Vagina (tissue), 2 donors: Measurements from ENCODE around the gene PRPF38B.

Source experiments
- POLR2A ChIP-seq, 2 donors: fragments of 450-650 bp; IDR thresholded peaks; one replicate each; pipeline ENCODE4 v1.6.1; 2017; ENCODE audit warnings: antibody characterized with exemption in 2 of 2, mild to moderate bottlenecking in 2 of 2, moderate library complexity in 2 of 2
- POLR2AphosphoS5 ChIP-seq, 2 donors: sonication (generic); formaldehyde crosslinking; IDR thresholded peaks; one replicate each; pipeline ENCODE4 v1.9.0; 2017; ENCODE audit warnings: antibody characterized with exemption in 2 of 2, mild to moderate bottlenecking in 2 of 2, low read depth in 1 of 2; ENCODE audit not compliant: insufficient read depth in 1 of 2
- TF ChIP-seq, protein P1 (sequence below), 3 experiments: fragments of 450-650 bp in 2 of 3; fragments of 200-600 bp in 1 of 3; sonication (generic) in 1 of 3; IDR thresholded peaks; one replicate each; pipeline ENCODE4 v1.5.1; 2017 to 2019; ENCODE audit warnings: antibody characterized with exemption in 3 of 3, mild to moderate bottlenecking in 2 of 3, moderate library complexity in 2 of 3

DNA sequence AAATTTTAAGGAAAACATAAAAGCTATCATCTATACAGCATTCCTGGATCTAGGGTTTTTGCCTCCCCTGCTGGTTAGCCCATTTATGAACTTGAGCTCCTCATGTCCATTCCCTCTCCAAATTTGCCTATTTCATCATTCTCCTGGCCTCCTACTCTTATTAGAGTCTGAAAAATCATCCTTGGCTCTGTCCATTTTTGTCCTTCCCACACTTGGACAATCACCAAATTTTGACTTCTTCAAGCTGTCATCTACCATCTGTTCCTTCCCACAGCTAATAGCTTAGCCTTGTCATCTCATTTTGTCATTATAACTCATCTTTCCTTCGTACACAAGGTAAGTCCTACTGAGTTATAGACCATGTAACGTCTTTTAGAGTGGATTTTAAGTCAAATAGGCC lies 29.0 kb upstream of the PRPF38B start:
- TF ChIP-seq, protein P1, sequence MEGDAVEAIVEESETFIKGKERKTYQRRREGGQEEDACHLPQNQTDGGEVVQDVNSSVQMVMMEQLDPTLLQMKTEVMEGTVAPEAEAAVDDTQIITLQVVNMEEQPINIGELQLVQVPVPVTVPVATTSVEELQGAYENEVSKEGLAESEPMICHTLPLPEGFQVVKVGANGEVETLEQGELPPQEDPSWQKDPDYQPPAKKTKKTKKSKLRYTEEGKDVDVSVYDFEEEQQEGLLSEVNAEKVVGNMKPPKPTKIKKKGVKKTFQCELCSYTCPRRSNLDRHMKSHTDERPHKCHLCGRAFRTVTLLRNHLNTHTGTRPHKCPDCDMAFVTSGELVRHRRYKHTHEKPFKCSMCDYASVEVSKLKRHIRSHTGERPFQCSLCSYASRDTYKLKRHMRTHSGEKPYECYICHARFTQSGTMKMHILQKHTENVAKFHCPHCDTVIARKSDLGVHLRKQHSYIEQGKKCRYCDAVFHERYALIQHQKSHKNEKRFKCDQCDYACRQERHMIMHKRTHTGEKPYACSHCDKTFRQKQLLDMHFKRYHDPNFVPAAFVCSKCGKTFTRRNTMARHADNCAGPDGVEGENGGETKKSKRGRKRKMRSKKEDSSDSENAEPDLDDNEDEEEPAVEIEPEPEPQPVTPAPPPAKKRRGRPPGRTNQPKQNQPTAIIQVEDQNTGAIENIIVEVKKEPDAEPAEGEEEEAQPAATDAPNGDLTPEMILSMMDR (IDR thresholded peaks at IDR 0.05) = no peak
- TF ChIP-seq POLR2AphosphoS5 (IDR thresholded peaks at IDR 0.05; ENCODE audit: insufficient read depth in 1 of 2, low read depth in 1 of 2) = no peak
- TF ChIP-seq POLR2A (IDR thresholded peaks at IDR 0.05) = no peak
